IPS-18a (cell line): ENCODE data around the gene FOSL1.

Source experiments
- H3K27ac ChIP-seq: one replicate; pipeline ENCODE4 v1.5.1; 2013; ENCODE audit warnings: low read length
- H3K27me3 ChIP-seq: one replicate; pipeline ENCODE4 v1.6.1; 2013; ENCODE audit warnings: mild to moderate bottlenecking, low read length; ENCODE audit not compliant: control insufficient read depth, insufficient read depth
- H3K36me3 ChIP-seq: one replicate; pipeline ENCODE4 v1.6.1; 2013; ENCODE audit warnings: low read depth, low read length; ENCODE audit not compliant: control insufficient read depth
- H3K4me1 ChIP-seq: one replicate; pipeline ENCODE4 v1.6.1; 2013; ENCODE audit warnings: low read depth, low read length; ENCODE audit not compliant: control insufficient read depth
- H3K4me3 ChIP-seq: one replicate; pipeline ENCODE4 v1.5.1; 2013; ENCODE audit warnings: low read length
- H3K9ac ChIP-seq: one replicate; pipeline ENCODE4 v1.6.1; 2013; ENCODE audit warnings: mild to moderate bottlenecking, low read length, moderate library complexity
- H3K9me3 ChIP-seq: one replicate; pipeline ENCODE4 v1.6.1; 2013; ENCODE audit warnings: low read depth, low read length; ENCODE audit not compliant: control insufficient read depth

Gene FOSL1

DNA sequence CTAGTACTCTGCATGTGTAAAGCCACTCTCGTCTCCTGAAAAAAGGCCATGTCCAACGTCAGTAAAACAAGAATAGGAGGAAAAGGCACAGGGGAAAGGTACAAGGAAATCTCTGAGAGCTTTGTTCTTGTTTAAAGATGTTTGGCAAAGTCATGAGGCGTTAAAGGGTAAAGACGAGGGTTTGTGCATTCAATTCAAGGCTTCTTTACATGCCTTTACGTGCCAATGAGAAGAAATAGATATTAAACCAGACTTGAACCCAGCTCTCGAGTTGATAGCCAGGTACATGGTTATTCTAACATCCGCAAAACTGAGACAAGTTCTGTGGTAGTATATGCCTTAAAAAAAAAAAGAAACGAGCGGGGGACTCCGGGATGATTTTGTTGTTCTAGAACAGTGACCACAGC is 41.5 kb downstream of the FOSL1 start:
- Histone ChIP-seq H3K27ac (peak overlapping the region; percentile 94), H3K36me3 (peaks cover 32% of the 10 kb centered on the region), H3K27me3 (no peaks in the 10 kb centered on the region), H3K9me3 (no peaks in the 10 kb centered on the region), H3K4me3 (peak overlapping the region; percentile 96), H3K9ac (peak overlapping the region; percentile 93), H3K4me1 (peaks cover 4% of the 10 kb centered on the region)

DNA sequence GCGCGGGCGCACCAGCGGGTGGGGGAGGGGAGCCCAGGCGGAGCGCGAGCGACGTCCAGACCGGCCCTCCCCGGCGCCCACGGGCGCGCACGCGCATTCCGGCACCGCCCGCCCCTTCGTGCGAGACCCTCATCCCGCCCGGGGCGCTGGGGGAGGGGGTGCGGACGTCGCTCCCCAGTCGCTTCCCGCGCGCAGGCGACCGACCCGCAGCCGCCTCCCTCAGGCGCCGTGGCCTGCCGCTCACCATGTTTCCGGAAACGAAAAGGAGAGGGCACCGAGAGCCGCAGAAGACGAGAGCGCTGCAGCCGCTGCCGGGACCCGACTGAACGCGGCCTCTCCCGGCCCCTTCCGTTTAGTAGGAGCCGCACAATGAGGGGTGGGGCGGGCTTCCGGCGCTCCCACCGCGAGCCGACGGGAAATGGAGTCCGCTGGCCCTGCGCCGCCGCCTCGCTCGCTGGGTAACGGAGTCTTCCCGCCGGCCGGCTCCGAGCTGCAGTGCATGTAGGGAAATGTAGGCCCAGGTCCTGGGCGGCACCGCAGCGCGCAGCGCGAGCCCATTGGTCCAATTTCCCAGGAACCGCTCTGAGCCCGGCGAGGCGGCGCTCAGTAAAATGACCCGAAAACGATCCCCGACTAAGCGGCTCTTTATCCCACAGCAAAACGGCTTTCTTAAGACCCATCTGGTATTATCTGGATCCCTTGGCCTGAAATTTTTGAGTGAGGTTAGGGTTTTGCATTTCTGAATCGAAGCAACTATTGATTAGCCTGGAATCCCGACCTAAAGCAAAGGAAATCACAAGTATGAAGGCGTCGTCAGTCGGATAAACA is 42.1 kb downstream of the FOSL1 start, which contains the start of gene CFL1:
TSS of gene CFL1 (minus strand) at position 328 of the 828 bp plus-strand sequence. CDS start at position 247, 81 bp downstream.
- Histone ChIP-seq H3K4me3 (peak within 1 kb of the TSS; percentile 96), H3K27ac (peak within 1 kb of the TSS; percentile 94), H3K4me1 (peaks cover 4% of the 10 kb centered on the region), H3K36me3 (peaks cover 34% of the 10 kb centered on the region), H3K9me3 (no peaks in the 10 kb centered on the region), H3K9ac (peak within 1 kb of the TSS; percentile 93), H3K27me3 (no peaks in the 10 kb centered on the region)

DNA sequence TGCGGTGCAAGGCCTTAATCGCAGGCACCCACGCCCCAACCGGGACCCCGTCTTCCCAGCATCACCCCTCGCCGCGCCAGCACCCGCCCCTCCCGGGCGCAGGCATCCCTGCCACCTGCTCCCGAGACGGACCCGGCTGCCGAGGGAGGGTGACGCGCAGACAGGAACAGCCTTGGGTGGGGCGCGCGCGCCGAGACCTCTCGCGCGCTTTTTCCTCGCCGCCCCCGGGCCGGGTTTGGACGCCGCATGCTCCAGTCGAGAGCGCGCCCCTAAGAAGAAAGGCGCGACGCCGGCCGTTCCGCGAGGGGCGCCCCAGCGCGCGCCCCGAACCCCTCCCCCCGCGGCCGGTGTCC is 42.7 kb downstream of the FOSL1 start:
- no peaks in the 10 kb centered on the region for H3K27me3 ChIP-seq
- peaks cover 33% of the 10 kb centered on the region for H3K36me3 ChIP-seq
- peak overlapping the region; percentile 12 for H3K27ac ChIP-seq
- H3K4me3 ChIP-seq = peak overlapping the region; percentile 96
- H3K4me1 ChIP-seq = peaks cover 4% of the 10 kb centered on the region
- H3K9ac ChIP-seq = peak overlapping the region; percentile 84
- no peaks in the 10 kb centered on the region for H3K9me3 ChIP-seq

DNA sequence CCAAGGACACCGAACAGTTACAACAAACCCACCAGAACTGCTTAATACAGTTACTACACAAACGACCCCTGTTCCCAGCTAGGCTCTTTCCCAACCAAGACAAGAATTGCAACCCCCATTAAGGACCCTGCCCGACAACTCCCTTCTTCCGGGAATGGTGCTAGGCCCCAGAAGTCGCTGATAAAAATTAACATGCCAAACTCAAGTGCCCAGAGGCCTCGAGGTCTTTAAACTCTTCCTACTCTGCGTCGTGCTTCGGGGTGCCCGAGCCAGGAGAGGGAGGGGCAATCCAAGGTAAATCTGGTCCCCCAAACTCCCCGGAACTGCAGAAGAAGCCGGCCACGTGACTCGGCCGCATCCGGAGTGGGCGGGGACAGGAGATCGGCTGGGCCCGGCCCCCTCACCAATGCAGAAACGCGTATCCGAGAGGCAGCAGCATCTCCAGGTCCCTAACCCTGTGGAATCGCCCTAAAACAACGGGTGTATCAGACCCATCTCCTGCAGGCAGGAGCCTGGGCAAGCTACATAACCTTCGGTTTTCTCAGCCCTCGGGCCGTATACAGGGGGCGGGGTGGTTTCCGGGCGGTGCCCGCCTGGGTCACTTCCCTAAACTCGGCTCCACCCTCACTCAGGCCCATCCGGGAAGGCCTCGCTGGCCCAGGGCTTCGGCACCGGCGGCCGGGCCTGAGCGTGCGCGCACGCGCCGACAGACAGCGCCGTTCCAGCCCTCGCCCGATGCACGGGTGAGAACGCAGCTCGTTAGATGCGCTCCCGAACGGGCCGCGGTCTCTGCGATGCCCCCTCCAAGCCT is 43.3 kb downstream of the FOSL1 start:
- peaks cover 31% of the 10 kb centered on the region for H3K36me3 ChIP-seq
- H3K9ac ChIP-seq = peak overlapping the region; percentile 84
- H3K27ac ChIP-seq = peak overlapping the region; percentile 12
- H3K4me1 ChIP-seq = peaks cover 4% of the 10 kb centered on the region
- H3K4me3 ChIP-seq = peak overlapping the region; percentile 96
- H3K27me3 ChIP-seq = no peaks in the 10 kb centered on the region
- no peaks in the 10 kb centered on the region for H3K9me3 ChIP-seq

DNA sequence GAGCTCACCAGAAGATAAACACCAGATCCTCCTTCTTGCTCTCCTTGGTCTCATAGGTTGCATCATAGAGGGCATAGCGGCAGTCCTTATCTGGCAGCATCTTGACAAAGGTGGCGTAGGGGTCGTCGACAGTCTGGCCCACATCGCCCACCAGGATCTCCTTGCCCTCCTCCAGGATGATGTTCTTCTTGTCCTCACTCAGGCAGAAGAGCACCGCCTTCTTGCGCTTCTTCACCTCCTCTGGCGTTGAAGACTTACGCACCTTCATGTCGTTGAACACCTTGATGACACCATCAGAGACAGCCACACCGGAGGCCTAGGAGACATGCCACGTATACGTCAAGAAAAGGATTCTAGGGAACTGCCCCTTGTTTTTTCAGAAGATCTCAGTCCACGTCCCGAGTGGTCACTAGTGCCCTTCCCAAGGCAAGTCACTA is 44.2 kb downstream of the FOSL1 start:
- Histone ChIP-seq H3K27me3 (no peaks in the 10 kb centered on the region), H3K9me3 (no peaks in the 10 kb centered on the region), H3K36me3 (peaks cover 35% of the 10 kb centered on the region), H3K27ac (no peak overlapping the region), H3K4me3 (peak overlapping the region; percentile 96), H3K4me1 (peaks cover 4% of the 10 kb centered on the region), H3K9ac (peak overlapping the region; percentile 84)

DNA sequence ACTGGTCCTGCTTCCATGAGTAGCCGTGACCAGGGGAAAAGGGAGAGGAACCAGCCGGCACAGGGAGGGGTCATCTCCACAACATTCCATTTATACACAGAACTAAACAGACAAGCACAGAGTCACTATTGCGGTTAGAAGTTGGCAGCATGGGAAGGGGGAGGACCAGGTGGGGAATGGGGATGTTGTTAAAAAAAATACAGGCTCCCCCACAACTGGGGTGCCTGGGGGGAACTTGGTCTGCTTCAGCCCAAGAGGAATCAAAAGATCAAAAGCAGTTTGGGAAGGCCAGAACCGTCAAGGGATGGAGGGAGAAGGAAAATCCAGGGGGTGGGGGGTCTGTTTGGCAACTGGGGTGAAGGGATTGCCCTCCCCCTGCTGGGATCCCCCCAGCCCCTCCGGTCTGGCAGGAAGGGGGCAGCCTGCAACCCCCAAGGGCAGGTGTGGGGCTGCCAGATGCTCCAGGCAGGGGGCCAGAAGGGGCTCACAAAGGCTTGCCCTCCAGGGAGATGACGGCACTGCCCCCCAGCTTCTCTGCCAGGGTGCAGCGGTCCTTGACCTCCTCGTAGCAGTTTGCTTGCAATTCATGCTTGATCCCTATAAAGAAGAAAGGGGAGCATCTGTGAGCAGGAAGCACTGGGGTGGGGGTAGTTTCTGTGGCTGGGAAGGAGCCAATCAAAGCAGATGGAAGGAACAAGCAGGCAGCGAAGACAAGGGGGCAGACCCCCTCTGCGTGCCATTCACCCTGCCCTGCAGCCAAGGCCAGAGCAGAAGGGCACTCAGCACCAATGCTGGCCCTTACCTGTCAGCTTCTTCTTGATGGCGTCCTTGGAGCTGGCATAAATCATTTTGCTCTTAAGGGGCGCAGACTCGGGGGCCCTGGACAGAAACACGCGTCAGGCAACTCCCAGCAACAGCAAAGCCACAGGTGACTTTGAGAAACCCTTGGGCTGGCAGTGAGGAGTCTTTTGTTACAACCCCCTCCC is 45.0 kb downstream of the FOSL1 start:
- no peaks in the 10 kb centered on the region for H3K9me3 ChIP-seq
- no peak overlapping the region for H3K9ac ChIP-seq
- H3K4me3 ChIP-seq = no peak overlapping the region
- no peak overlapping the region for H3K27ac ChIP-seq
- no peaks in the 10 kb centered on the region for H3K27me3 ChIP-seq
- H3K36me3 ChIP-seq = peaks cover 35% of the 10 kb centered on the region
- H3K4me1 ChIP-seq = peaks cover 4% of the 10 kb centered on the region

DNA sequence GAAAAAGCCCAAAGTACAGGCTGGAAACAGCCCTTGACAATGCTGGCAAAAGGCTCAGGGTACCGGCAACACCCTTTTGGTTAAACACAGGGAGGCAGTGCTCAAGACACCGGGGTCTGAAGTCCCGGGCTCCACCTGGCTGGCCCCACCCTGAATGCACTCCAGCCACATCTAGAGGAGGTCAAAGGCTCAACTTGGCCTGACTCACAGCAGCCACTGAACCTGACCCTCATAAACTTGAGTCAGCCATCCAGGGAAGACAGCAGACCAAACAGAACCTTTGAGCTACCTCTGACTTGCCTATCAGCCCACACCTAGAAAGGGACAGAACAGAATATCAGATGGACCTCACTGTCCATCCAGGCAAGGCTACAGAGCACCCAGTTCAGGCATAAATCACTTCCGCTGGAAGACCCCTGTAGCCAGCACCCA is 46.0 kb downstream of the FOSL1 start:
- no peak overlapping the region for H3K9ac ChIP-seq
- H3K27me3 ChIP-seq = no peaks in the 10 kb centered on the region
- no peak overlapping the region for H3K27ac ChIP-seq
- H3K4me3 ChIP-seq = no peak overlapping the region
- peaks cover 35% of the 10 kb centered on the region for H3K36me3 ChIP-seq
- H3K4me1 ChIP-seq = peaks cover 4% of the 10 kb centered on the region
- no peaks in the 10 kb centered on the region for H3K9me3 ChIP-seq

DNA sequence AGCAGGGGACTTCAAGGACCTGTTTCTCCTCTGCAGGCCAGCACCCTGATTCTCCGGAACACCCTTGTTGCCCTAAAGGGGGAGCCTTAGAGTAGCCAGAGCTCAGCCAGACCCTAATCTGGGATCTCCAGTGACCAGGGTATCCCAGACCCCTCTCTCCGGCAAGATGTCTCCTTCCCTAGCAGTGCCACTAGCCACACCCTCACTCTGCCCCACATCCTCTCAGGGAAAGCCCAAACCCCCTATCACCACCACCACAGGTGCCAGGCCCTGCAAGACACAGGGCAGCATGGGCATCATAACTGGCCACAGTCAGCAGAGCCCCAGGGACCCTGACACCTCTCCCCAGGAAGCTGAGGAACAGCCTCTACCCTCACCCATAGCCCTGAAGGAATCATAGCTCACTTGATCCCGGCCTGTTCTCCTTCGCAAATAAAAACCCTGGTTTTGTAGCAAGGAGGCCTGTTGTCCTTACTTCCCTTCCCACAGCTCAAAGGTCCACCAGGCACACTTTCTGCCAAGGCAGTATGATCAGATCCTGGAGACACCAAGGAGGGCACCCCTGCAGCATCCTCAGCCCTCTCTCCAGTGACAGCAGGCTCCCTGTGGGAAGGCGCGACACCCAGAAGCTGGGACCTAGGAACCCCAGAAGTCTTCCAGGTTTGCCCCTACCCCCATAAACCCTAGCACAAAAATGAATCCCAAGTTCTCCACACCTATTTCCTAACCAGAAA is 46.8 kb downstream of the FOSL1 start:
- Histone ChIP-seq H3K9me3 (no peaks in the 10 kb centered on the region), H3K4me1 (peaks cover 4% of the 10 kb centered on the region), H3K27ac (no peak overlapping the region), H3K27me3 (no peaks in the 10 kb centered on the region), H3K9ac (no peak overlapping the region), H3K36me3 (peaks cover 35% of the 10 kb centered on the region), H3K4me3 (no peak overlapping the region)

DNA sequence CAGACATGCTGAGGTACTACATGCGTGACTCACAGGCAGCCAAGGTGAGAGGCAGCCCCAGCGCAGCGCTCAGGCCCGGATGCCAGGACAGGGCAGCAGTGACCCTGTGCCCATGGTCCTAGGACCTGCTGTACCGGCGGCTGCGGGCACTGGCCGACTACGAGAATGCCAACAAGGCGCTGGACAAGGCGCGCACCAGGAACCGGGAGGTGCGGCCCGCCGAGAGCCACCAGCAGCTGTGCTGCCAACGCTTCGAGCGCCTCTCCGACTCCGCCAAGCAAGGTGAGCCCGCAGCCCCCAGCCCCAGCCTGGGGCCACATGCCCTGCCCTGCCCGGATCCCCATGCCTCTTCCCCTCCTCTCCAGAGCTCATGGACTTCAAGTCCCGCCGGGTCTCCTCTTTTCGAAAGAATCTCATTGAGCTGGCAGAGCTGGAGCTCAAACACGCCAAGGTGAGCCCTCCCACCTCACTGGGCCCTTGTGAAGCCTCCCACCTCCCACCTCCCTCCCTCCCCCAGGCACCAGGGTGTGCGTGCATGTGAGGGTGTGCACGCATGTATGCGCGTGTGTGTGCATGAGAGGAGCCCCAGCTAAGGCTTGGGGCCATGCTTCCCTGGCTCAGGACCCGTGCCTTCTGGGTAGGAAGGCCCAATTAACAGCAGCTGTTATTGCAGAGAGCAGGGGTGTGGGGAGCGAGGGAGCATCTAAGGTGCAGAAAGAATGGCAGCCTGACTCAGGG is 47.5 kb downstream of the FOSL1 start:
- no peak overlapping the region for H3K9ac ChIP-seq
- no peaks in the 10 kb centered on the region for H3K27me3 ChIP-seq
- peaks cover 35% of the 10 kb centered on the region for H3K36me3 ChIP-seq
- no peaks in the 10 kb centered on the region for H3K9me3 ChIP-seq
- H3K4me3 ChIP-seq = no peak overlapping the region
- H3K4me1 ChIP-seq = peaks cover 4% of the 10 kb centered on the region
- no peak overlapping the region for H3K27ac ChIP-seq
